CD4-positive, alpha-beta T cell treated with Interleukin-17A for 4 hours (primary cell): Measurements from ENCODE around the gene AZU1.

Experiments used
- DNase-seq: peaks from one replicate; pipeline ENCODE4 v3.0.0-alpha.2; 2020; ENCODE audit warnings: mixed read lengths

Gene AZU1

DNA sequence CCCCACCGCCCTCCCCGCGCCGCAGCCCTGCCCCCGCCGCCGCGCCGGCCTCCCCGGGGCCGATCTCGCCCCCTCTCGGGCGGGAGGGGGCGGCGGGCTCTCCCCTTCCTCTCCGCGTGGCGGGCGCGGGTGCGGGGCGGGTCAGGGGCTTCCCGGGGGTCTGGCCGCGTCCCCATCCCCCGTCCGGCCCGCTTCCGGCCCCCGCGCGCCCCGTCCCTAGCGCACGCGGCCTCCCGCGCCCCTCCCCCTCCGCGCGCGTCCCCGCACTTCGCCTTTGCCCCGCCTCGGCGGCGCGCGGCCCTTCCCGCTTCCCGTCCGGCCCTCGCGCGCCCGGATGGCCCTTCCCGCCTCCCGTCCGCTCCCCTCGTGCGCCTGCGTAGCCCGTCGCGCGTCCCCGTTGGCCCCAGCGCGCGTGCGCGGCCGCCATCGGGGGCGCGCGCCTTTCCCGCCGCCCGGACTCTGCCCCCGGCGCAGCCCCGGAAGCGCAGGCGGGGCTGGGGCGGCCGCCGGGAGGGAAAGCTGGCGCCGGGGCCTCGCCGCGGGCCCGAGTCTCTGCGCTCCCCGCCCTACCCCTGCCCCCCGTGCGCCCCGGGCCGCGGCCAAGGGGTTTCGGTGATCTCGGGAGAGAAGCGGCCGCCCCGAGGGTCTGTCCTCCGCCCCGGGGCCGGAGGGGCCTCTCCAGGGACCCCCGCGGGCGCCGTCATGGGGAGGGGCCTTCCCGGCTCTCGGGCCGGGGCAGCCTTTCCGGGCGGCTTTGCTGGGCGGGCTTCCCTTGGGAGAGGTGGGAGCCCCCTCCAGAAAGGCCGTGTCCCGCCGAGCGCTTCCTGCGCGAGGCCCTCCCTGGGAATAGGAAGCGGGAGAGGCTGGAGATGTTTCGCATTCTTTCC is 29.9 kb upstream of the AZU1 start:
- peak; percentile 91 for DNase-seq

DNA sequence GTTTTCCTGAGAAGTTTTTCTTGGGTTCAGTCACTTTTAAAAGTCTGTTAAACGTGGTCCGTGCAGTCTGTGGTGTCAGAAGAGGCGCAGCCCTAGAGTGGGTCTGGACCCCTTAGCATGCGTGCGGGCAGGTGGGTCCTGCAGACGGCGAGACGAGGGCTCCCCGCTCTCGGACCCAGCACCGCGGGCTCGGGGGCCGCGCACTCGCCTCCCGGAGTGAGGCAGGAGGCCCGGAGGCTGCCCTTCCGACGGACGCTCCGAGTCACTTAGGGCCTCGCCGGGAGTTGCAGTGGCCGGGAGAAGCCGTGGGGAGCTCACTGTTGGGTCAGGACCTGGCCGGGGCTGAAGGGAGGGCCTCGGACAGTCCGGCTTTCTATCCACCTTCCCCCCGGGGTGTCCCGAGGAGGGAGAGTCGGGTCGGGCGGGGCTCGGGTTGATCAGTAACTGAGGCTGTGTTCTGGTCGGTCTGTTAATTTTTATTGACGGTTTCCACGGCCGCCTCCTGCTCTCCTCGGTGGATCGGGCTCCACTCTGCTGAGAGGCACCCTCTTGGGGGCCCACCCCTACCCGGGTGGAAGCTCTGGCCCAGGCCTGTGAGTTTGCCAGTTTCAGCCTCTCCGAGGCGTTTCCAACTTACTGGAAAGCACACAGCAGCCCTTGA is 29.1 kb upstream of the AZU1 start:
- peak; percentile 28 for DNase-seq

DNA sequence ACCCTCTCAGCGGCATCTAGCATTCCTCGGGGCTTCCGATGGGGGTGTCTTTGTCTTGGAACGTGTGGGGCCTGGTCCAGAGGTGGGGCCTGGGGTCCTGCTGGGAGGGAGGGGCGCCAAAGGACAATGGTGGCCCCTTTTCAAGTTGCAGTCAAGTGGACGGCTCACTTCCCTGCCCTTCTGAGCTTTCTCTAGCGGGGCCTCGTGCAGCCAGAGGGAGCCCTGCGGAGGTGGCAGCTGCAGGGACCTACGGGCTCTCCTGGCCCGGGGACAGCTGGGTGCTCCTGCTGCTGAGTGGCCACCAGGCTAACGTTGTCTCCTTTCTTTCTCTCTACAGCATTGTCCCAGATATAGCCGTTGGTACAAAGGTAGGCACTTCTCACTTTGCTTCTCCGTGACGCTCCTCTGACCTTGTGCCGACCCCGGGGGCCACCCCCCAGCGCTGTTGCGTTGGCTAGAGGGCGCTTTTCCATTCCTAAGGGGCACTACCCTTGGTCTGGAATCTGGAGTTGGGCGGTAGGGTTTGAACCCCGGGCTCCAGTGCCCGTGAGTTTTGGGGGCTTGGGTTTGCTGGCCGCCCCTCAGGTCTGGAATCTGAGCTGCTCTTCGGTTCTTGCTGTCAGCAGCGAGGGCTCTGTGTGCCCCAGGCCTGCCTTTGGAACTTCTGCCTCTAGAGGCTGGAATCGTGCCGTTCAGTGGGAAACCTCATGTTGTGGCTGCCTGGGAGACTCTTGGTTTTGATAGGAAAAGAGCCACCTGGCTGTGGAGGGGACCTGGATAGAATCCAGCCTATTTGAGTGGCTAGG is 28.4 kb upstream of the AZU1 start:
- peak; percentile 34 for DNase-seq

DNA sequence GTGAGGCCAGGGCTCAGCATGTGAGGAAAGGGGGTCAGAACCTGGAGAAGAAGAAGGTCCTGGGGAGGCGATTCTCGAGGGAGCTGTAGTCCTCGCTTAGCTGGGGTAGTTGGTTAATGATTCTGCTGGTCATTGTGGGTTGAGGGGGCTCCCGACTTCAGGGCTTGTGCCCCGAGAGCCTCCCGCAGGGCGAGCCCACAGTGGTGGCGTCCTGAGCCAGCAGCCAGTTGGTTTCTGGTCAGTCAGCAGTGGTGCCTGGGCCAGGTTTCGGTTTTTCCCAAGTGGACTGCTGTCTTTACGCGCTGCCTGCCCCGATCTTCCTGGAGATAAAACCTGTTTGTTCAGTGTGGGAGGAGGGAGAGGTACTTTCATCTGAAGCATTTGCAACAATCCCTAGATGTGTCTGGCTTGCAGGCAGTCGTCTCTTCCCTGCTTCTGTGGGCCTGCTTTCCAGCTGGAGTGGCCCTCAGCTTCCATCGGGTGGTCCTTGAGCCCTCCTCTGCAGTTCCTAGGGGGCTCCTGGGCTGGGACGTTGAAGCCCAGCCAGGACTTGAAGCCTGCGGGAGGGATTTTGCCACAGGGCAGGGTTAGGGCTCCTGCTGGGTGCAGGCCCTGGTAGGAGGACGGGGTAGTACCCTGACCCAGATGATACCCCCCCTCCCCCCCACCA is 27.1 kb upstream of the AZU1 start:
- no peak for DNase-seq

DNA sequence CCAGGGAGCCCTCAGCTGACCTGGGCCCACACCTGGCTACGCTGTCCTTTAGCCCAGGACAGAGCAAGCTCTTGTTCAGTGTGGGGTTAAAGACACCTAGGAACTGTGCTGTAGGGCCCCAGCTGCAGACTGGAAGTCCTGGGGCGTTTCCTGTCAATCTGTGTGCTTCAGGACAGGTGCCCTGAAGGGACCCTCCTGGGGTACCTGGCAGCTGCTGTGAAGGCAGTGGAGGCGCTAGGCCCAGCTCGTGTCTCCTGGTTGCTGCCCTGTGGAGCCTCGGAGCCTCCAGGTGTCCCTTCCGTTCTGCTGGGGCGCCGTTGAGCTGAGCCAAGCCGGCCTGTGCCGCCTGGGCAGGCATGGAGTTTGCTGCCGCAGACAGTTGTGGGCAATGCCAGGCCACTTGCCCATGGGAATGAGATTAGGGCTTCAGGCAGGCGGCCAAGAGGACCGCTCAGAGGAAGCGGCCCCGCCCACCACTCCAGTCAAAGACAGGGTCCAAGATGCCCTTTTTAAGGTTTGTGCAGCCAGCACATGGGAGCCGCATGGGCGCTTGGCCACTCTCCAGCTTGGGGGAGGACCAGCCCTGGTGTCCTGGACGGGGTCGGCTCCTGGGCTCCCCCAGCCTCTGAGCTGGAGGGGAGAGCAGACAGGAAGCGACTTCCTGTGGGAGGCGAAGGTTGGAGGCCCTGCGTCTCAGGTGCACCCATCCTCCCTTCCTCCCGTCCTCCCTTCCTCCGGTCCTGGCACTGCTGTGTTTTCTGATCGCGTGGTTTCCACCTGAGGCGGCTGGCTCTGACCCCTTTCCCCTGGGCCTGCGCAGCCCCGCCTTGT is 26.4 kb upstream of the AZU1 start:
- DNase-seq: peak; percentile 43

DNA sequence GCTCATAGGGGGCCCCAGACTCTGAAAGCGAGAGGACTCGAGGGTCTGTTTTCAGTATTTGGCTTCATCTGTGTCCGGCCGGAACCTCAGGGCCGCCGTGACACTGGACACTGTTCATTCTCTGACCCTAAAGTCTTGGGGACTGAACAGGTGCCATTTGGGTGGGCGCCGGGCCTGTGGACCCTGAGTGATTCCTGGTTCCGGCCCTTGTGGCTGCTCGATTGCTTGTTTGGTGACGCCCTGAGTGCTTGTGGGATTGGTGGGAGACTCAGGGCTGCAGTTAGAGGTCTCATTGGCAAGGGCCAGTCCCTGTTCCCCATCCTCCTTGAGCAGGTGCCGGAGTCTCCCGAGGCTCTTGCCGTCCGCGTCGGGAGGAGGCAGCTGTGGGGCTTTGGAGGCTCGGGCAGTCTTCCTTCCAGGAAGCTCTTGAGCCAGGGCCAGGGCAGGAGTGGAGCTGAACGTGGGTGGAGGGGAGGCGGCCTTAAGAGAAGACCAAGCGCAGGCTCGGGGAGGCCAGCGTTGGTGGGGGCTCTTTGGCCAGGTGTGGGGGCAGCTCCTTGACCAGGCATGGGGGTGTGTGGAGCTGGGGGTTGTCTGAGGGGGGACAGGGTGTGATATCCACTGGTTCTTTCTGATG is 25.7 kb upstream of the AZU1 start:
- no peak for DNase-seq

DNA sequence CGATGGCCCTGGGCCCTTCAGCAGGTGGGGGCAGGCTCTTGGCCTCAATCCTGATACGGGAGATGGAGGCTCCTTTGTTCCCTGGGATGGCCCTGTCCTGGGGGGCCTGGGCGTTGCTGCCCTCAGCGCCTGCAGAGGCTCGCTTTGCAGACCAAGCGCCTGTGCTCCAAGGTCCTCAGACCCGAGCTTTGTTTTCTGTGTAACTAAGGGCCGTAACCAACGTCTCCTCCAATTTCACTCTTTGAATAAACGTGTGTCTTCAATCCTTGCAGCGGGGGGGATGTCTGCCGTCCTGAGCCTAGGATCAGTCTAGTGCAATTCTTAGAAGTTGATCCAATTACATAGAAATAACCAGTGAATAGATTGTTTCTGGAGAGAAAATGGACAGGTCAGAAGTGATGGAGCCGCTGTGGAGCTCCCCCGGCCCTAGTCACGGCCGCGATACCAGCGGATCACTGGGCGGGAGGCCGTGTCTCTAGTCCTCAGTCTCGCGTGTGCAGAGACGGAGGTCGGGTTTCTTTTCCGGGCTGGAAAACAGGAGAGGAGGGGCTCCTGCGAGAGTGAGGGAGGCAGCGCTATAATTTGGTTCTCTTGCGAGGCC is 25.0 kb upstream of the AZU1 start:
- no peak for DNase-seq

DNA sequence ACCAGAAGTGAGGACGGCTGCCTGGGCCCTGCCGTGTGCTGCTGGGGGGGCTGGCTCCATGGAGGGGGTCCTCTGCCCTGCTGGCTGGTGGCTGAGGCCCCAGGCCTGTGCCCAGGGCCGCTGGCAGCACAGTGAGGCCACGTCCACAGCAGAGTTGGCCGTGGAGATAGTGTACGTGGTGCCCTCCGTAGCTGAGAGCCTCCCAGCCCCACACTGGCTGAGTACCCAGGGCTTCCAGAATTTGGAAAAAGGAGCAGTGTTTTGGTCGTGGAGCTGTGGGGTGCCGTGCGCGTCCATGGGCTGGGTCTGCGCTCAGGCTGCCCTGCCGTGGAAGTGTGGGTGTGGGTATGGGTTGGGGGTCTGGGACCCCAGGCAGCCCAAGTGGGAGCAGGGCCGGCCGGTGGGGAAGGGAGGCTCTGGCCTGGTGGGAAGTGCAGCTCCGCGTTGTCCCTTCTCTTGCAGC is 24.5 kb upstream of the AZU1 start:
- DNase-seq: no peak

DNA sequence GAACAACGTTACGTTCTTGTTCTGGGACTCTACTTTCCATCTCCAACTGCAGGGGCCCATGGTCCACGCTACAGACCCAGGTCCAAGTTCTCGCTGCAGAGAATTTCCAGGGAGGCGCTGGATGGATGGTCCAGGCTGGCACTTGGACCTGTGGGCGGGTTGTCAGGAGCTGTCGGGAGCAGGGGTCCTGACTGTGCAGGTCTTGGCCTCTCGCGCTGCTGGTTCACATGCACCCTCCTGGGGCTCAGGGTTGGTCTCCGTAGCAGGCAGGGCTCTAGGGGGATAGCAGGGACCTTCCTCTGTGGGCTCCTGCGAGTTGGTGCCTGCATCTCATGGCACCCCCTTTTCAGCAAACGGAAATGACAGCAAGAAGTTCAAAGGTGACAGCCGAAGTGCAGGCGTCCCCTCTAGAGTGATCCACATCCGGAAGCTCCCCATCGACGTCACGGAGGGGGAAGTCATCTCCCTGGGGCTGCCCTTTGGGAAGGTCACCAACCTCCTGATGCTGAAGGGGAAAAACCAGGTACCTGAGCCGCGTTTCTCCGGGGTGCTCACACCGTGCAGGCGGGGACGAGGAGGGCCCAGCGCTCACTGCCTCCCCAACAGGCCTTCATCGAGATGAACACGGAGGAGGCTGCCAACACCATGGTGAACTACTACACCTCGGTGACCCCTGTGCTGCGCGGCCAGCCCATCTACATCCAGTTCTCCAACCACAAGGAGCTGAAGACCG is 23.8 kb upstream of the AZU1 start:
- DNase-seq: no peak

DNA sequence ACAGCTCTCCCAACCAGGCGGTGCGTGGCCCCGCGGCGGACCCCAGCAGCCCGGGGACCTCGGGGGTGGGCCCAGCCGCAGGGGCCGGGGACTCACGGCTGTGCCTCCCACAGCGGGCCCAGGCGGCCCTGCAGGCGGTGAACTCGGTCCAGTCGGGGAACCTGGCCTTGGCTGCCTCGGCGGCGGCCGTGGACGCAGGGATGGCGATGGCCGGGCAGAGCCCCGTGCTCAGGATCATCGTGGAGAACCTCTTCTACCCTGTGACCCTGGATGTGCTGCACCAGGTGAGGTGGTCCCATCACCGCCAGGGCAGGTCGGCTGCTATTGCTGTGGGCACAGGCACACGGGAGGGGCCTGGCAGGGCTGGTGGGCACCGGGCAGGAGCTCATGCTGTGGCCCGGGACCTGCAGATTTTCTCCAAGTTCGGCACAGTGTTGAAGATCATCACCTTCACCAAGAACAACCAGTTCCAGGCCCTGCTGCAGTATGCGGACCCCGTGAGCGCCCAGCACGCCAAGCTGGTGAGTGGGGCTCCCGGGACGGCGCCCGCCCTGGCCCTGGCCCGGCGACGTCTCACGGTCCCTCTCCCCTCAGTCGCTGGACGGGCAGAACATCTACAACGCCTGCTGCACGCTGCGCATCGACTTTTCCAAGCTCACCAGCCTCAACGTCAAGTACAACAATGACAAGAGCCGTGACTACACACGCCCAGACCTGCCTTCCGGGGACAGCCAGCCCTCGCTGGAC is 23.0 kb upstream of the AZU1 start:
- no peak for DNase-seq

DNA sequence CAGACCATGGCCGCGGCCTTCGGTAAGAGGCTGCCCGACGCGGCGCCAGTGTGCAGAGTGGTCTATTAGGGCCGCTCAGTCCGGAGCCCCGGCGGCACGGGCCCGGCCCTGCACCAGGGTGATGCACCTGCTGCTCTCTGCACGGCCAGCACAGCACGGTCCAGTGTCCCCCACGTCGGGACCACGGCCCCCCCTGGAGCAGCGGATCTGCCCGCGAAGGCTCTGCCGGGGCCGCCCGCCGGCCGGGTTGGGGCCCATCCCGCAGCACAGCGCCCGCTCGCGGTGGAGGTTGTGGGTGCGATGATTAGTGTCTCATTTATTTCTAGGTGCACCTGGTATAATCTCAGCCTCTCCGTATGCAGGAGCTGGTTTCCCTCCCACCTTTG is 22.5 kb upstream of the AZU1 start:
- DNase-seq: no peak

DNA sequence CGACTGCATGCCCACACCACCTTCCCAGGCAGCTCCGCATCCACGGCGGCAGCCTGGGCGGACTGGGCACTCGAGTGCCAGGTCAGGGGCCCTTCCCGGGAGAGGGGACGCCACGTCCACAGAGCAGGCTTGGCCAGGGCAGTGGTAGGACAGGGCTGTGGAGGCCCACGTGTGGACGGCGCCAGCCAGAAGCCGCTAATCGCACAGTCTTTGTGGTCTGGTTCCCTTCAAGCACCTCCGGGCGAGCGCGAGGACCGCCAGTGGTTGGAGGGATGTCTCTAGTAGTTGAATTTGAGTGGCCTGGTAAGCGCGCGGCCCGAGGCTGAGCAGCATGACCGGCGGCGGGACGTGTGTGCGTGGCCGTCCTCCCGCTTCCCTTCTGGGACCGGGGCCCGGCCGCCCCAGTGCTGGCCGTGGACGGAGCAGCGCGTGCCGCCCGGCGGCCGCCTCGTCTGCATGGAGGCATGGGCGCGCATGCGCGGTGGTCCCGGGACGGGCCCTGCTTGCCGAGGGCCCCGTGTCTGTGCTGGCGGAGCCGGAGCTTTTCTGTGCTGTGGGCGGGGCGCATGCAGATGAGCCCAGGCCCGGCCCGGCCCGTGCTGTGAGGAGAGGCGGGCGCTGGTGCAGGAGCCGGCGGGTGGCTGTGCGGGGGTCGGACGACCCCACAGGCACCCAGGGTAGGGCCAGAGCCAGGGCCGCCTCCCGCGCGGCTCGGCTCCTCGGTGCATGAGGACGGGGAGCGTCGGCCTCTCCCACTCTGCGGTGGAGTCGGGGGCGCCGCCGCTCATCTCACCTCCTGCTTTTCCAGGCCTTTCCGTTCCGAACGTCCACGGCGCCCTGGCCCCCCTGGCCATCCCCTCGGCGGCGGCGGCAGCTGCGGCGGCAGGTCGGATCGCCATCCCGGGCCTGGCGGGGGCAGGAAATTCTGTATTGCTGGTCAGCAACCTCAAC is 21.8 kb upstream of the AZU1 start:
- no peak for DNase-seq

DNA sequence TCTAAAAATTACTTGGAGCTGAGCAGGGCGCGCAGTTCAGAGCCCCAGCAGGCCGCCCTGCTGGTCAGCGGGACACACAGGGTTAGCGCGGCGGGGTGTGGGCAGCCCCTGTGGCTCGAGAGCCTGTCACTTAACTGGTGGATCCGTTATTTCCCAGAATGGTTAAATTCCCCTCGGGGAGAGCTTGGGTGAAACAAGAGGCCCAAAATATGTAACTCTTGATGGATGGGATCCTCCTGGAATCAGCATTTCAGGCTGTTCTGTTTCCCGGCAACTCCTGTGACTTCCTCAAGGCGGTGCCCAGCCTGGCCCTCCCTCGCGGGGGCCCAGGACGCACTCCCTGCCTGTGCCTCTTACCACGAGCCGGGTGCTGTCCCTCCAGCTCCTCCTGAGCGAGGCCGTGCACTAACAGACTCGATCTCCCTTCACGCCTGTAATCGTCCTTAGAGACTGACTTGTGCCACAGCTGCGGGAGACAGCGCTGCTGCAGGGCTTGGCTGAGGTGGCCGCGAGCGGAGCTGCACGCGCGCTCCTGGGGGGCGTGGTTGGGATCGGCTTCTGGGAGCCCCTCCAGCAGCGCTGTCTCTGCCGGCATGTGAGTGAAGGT is 20.7 kb upstream of the AZU1 start:
- DNase-seq: no peak

DNA sequence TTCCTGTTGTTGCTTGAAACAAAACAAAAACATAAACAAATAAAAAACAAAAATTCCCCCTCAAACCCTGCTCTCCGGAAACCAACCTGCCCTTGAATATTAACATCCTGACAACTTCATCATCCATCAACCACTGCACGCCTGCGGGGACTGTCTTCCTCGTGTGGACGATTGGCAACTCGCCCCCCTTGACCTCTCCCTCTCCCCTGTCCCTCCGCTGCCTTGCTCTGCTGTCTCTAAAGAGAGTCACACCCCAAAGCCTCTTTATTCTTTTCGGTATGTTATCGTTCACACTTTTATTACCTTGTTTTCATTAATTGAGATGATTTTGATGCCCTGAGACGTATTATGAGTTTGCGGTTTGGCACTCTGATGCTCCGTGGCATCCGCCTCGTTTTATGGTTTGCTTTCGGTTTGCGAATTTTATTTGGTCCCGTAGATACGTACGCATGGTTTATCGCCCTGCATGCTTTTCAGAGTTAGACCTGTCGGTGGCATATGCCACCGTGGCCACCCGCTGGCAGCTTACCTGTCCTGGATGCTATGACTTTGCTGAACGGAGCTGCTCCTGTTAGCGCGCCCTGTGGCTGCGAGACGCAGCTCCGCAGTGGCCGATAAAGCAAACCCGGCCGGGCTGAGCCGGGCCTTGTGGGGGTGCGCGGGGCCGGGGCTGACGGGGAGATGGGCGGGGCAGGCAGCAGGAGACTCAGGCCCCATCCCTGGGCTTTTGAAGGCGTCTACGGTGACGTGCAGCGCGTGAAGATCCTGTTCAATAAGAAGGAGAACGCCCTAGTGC is 19.8 kb upstream of the AZU1 start:
- no peak for DNase-seq

DNA sequence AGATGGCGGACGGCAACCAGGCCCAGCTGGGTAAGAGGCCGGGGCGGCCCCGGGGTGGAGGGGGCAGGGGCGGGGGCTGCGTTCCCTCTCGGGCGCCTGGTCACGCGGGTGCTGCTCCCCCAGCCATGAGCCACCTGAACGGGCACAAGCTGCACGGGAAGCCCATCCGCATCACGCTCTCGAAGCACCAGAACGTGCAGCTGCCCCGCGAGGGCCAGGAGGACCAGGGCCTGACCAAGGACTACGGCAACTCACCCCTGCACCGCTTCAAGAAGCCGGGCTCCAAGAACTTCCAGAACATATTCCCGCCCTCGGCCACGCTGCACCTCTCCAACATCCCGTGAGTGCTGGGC is 19.2 kb upstream of the AZU1 start:
- no peak for DNase-seq

DNA sequence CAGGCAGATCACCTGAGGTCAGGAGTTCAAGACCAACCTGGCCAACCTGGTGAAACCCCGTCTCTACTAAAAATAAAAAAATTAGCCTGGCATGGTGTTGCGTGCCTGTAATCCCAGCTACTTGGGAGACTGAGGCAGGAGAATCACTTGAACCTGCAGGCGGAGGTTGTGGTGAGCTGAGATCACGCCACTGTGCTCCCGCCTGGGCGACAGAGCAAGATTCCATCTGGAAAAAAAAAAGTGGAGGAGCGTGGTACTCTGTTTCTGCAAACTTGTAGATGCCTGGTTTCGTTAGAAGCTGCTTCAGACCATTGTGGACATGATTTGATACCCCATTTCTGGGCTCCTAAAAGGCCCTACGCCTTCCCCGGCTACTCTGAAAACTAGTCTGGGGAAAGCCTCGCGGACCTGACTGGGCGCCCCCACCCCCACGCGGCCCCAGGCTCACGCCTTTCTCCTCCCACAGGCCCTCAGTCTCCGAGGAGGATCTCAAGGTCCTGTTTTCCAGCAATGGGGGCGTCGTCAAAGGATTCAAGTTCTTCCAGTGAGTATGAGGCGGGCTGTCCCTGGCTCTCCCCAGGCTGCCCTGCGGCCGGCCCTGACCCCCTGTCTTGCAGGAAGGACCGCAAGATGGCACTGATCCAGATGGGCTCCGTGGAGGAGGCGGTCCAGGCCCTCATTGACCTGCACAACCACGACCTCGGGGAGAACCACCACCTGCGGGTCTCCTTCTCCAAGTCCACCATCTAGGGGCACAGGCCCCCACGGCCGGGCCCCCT is 17.4 kb upstream of the AZU1 start:
- DNase-seq: no peak
